Measurements from ENCODE around the gene STK11IP.

Gene STK11IP

DNA sequence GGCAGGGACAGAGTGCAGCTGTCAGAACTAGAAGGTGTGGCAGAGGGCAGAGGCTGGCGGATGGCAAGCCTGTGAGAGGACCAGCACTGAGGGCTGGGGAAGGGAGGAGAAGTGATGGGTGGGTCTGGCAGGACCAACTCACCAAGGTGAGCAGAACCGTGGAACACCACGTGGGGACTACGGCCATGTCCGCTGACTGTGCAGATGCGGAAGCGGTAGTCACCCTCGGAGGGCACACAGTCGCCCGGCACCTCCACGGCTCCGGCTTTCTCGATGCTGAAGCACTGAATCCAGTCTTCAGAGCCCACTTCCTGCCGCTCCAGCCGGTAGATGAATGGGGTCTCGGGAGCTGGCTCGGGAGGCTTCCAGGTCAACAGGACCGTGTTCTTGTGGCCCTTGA lies 30.5 kb upstream of the STK11IP start:
- DNase-seq (ENCODE audit: low read depth in 1 of 2, low spot score in 1 of 2) = no peak
- no peak for TF ChIP-seq JUND (IDR thresholded peaks at IDR 0.05; ENCODE audit: low read depth)
- in situ Hi-C loops (cut with HindIII; ENCODE audit: low pct_unique_long_range_greater_than_20kb, low sequenced_read_pairs) = no loop called here

DNA sequence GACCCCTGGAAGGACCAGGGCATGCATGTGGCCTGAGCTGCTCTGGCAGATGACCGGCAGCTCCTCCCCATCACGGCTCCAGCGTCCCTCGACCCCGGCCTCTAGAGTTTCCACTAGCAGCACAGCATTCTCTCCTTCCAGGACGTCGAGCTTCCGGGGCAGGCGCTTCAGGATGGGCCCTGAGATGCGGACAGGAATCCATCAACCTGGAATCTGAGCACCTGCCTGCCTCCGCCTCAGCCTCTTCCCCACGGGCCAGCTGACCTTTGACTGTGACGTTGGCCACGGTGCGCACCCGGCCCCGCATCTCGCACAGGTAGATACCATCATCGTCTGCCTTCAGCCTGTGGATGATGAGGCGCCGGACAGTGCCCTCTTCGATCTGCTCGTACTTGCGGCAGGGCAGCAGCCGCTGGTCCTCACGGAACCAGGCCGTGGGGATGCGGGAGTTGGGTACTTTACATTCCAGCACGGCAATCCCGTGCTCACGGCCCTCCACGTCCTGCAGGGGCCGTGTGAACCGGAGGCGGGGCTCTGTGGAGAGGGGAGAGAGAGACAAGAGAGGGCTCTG lies 29.8 kb upstream of the STK11IP start:
- DNase-seq (ENCODE audit: low read depth in 1 of 2, low spot score in 1 of 2) = no peak
- TF ChIP-seq JUND (IDR thresholded peaks at IDR 0.05; ENCODE audit: low read depth) = no peak
- in situ Hi-C loops (cut with HindIII; ENCODE audit: low pct_unique_long_range_greater_than_20kb, low sequenced_read_pairs) = no loop called here

GRCh38 chr2:219569041-219569440 lies 28.6 kb upstream of the STK11IP start:
- no peak for TF ChIP-seq JUND (IDR thresholded peaks at IDR 0.05; ENCODE audit: low read depth)
- peak in 1 of 2 experiments; percentile 32 for DNase-seq (ENCODE audit: low read depth in 1 of 2, low spot score in 1 of 2)
- in situ Hi-C loops (cut with HindIII; ENCODE audit: low pct_unique_long_range_greater_than_20kb, low sequenced_read_pairs) = no loop called here

DNA sequence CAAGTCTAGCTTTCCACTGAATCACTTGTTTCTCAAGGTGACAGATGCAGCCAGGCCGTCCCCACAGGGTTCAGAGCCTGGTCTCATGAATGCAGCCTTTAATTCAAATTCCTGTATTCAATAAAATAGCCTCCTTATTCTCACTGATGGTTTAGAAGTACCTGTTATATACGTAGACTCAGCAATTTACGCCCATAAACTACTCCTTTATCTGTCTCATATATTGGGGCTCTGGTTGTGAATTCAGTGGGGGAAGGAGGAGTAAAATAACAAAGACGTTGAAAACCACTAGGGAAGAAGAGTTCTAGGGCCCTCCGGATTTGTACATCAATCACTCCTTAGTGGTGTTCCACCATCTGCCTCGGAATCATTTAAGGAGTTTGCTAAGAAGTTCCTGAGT lies 28.0 kb upstream of the STK11IP start:
- in situ Hi-C loops (cut with HindIII; ENCODE audit: low pct_unique_long_range_greater_than_20kb, low sequenced_read_pairs) = no loop called here
- no peak for TF ChIP-seq JUND (IDR thresholded peaks at IDR 0.05; ENCODE audit: low read depth)
- no peak for DNase-seq (ENCODE audit: low read depth in 1 of 2, low spot score in 1 of 2)

GRCh38 chr2:219570194-219570923 lies 27.3 kb upstream of the STK11IP start:
- in situ Hi-C loops (cut with HindIII; ENCODE audit: low pct_unique_long_range_greater_than_20kb, low sequenced_read_pairs) = no loop called here
- TF ChIP-seq JUND (IDR thresholded peaks at IDR 0.05; ENCODE audit: low read depth) = no peak
- peak; percentile 28 to 64 for DNase-seq (ENCODE audit: low read depth in 1 of 2, low spot score in 1 of 2)

DNA sequence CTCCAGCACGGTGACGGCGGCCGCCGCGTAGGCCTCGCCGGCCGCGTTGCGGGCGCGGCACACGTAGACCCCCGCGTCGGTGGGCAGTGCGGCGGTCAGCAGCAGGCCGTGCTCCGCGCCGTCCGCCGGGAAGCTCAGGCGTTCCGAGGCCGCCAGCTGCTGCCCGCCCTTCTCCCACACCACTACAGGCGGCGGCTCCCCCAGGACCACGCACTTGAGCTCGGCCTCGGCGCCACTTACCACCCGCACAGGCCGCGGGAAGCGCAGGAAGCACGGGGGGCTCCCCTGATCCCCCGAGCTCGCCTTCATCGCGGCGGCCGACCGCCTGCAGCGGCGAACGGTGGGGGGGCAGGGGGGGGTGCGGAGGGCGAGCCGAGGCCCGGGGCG lies 26.7 kb upstream of the STK11IP start:
- in situ Hi-C loops (cut with HindIII; ENCODE audit: low pct_unique_long_range_greater_than_20kb, low sequenced_read_pairs) = no loop called here
- no peak for DNase-seq (ENCODE audit: low read depth in 1 of 2, low spot score in 1 of 2)
- TF ChIP-seq JUND (IDR thresholded peaks at IDR 0.05; ENCODE audit: low read depth) = no peak

- in situ Hi-C loops (cut with HindIII; ENCODE audit: low pct_unique_long_range_greater_than_20kb, low sequenced_read_pairs) = no loop called here
- TF ChIP-seq JUND (IDR thresholded peaks at IDR 0.05; ENCODE audit: low read depth) = no peak
- peak; percentile 48 to 55 for DNase-seq (ENCODE audit: low read depth in 1 of 2, low spot score in 1 of 2)
Measured at GRCh38 chr2:219571311-219572236, 26.1 kb upstream of the STK11IP start, which contains the start of gene OBSL1. Gene OBSL1 (minus strand): TSS chr2:219571539. CDS start chr2:219571232, 307 bp downstream.

DNA sequence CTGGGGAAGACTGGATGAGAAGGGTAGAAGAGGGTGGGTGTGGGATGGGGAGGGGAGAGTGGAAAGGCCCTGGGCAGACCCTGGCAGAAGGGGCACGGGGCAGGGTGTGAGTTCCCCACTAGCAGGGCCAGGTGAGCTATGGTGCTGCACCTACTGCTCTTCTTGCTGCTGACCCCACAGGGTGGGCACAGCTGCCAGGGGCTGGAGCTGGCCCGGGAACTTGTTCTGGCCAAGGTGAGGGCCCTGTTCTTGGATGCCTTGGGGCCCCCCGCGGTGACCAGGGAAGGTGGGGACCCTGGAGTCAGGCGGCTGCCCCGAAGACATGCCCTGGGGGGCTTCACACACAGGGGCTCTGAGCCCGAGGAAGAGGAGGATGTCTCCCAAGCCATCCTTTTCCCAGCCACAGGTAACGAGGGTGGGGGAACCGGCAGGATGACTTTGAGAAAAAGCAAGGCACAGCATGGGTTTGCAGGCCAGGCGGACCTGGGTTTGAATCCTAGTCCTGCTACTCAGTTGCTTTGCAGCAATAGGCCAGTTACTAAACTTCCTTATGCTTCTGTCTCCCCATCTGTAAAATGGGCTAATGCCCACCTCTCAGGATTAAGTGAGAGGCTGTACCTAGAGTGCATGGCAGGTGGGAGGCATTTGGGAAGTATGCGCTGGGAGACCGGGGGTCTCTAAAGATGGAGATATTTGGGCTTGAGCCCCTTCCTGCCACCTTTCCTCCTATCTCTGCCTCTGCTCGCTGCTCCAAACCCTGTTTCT lies 25.2 kb upstream of the STK11IP start, which contains the start of gene INHA:
Gene INHA, plus strand, starts transcription at position 74 of the 765 bp plus-strand sequence. Its CDS starts 65 bp downstream, at position 139.
- DNase-seq (ENCODE audit: low read depth in 1 of 2, low spot score in 1 of 2) = no peak
- in situ Hi-C loops (cut with HindIII; ENCODE audit: low pct_unique_long_range_greater_than_20kb, low sequenced_read_pairs) = no loop called here
- no peak for TF ChIP-seq JUND (IDR thresholded peaks at IDR 0.05; ENCODE audit: low read depth)

DNA sequence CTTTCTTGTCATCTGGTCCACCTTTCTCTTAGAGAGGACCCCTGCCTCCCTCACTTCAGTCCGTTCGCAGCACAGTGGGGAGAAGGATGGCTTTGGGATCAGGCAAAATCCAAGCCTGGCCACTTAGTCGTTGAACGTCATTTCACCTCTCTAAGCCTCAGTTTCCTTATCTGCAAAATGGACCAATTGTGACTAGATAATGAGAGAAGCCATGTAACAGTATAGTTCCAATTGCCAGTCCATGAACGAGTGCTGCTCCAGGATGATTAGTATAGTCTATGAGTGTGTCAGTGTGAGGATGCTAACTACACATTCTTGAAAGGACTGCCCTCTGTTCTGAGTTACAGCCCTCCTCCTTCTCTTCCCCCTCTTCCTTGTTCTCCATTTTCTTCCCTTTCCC lies 24.5 kb upstream of the STK11IP start:
- no peak for DNase-seq (ENCODE audit: low read depth in 1 of 2, low spot score in 1 of 2)
- in situ Hi-C loops (cut with HindIII; ENCODE audit: low pct_unique_long_range_greater_than_20kb, low sequenced_read_pairs) = no loop called here
- no peak for TF ChIP-seq JUND (IDR thresholded peaks at IDR 0.05; ENCODE audit: low read depth)

GRCh38 chr2:219574484-219575311 lies 23.0 kb upstream of the STK11IP start:
- in situ Hi-C loops (cut with HindIII; ENCODE audit: low pct_unique_long_range_greater_than_20kb, low sequenced_read_pairs) = no loop called here
- no peak for TF ChIP-seq JUND (IDR thresholded peaks at IDR 0.05; ENCODE audit: low read depth)
- DNase-seq (ENCODE audit: low read depth in 1 of 2, low spot score in 1 of 2) = no peak
